C4-2B (cell line): Measurements from ENCODE around the gene BRMS1.

Experiments used
- H3K27ac ChIP-seq: fragments of 450-650 bp; 2 replicates; pipeline ENCODE4 v1.5.1; 2017
- ZFX ChIP-seq: fragments of 450-650 bp; IDR thresholded peaks from 2 replicates; pipeline ENCODE4 v1.6.1; 2017
- TF ChIP-seq, protein P1 (sequence below): fragments of 450-650 bp; conservative IDR thresholded peaks from 2 replicates; pipeline ENCODE4 v1.5.1; 2017; ENCODE audit warnings: mild to moderate bottlenecking

Gene BRMS1

DNA sequence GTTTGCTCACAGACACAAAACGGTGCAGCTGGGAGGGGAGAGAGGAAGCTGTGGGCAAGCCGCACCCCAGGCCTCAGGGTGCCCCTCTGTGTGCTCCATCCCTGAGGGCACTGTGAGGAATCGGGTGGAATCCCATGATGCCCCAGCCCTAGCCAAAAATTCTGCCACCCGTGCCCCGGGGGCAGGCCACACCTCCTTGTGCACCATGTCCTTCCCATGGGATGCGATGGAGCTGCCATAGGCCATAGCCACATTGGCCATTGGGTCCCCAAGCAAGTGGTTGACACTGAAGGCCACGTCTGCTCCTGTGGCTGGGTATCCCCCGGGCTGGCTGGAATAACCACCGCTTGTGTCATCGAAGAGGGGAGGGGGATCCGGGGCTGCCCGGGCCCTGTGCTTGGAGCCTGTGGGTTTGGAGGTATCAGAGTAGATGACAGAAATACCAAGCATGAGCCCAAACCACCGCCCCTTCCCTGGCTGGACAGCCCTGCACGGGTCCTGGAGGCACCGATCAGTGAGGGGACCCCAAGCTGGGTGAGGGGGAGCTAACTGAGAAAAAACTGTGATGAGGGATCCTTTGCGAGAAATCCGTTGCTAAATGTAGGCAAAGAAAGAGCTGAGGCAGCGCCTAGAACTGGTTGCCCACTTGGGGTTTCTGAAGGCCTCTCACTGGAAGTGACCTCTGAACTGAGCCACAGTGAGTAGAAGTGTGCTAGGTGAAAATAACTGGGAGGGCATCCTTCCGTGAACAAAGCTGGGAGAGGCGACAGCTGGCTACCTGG, 56.8 kb downstream of the BRMS1 start:
- H3K27ac ChIP-seq: peak overlapping the region; percentile 91
- no peak for TF ChIP-seq ZFX
- TF ChIP-seq, protein P1, sequence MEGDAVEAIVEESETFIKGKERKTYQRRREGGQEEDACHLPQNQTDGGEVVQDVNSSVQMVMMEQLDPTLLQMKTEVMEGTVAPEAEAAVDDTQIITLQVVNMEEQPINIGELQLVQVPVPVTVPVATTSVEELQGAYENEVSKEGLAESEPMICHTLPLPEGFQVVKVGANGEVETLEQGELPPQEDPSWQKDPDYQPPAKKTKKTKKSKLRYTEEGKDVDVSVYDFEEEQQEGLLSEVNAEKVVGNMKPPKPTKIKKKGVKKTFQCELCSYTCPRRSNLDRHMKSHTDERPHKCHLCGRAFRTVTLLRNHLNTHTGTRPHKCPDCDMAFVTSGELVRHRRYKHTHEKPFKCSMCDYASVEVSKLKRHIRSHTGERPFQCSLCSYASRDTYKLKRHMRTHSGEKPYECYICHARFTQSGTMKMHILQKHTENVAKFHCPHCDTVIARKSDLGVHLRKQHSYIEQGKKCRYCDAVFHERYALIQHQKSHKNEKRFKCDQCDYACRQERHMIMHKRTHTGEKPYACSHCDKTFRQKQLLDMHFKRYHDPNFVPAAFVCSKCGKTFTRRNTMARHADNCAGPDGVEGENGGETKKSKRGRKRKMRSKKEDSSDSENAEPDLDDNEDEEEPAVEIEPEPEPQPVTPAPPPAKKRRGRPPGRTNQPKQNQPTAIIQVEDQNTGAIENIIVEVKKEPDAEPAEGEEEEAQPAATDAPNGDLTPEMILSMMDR: no peak
